Spinal cord (tissue), 4 donors: Measurements from ENCODE around the gene GRK2. TPM values are rescaled to one million over a fixed set of nuclear protein-coding genes. Genes with fewer than 3 reads are reported as not detected.

ENCODE experiments used
- polyA plus RNA-seq, 2 donors: library from polyadenylated mRNA; unstranded; fragments of 120-200 nt; gene quantifications; one replicate each; pipeline ENCODE4 v1.2.1, GENCODE V29; 2013; ENCODE audit not compliant: insufficient read length in 2 of 2
- total RNA-seq, 2 donors: library from RNA; depleted of rRNA in 1 of 2; stranded (reverse); fragments of 120-200 nt in 1 of 2; fragments of >200 nt in 1 of 2; gene quantifications; one replicate each; pipeline versions ENCODE4 v1.2.3 to v1.2.4, GENCODE V29; 2013 to 2014

The GRK2 gene
- total and polyA plus RNA-seq, 4 donors, result 44.6 to 125 (median 75.8) TPM

Other genes starting within 250 kb of the GRK2 start
- 10 to 100 TPM in 1 of 2 donors, 1 to 10 TPM in 1; 3.5 to 12.5 TPM for gene SYT12, start 243.3 kb upstream of the GRK2 start, total RNA-seq
- gene SYT12, start 243.3 kb upstream of the GRK2 start, polyA plus RNA-seq, result 10 to 100 TPM; 14.2 to 18.2 TPM
- 10 to 100 TPM in 1 of 2 donors, 1 to 10 TPM in 1; 2.2 to 16.8 TPM for gene RHOD, start 209.6 kb upstream of the GRK2 start, total RNA-seq
- 1 to 10 TPM; 1.3 to 4.3 TPM for gene RHOD, start 209.6 kb upstream of the GRK2 start, polyA plus RNA-seq
- 10 to 100 TPM; 46.3 to 58.1 TPM for gene KDM2A, start 147.2 kb upstream of the GRK2 start, total RNA-seq
- 10 to 100 TPM; 56.6 to 71.5 TPM for gene KDM2A, start 147.2 kb upstream of the GRK2 start, polyA plus RNA-seq
- 10 to 100 TPM; 42.8 to 44.9 TPM for gene ANKRD13D, start 22.8 kb downstream of the GRK2 start, total RNA-seq
- gene ANKRD13D, start 22.8 kb downstream of the GRK2 start, polyA plus RNA-seq, result 100 to 1,000 TPM in 1 of 2 donors, 10 to 100 TPM in 1; 77.3 to 115 TPM
- gene SSH3, start 37.1 kb downstream of the GRK2 start, total RNA-seq, result 10 to 100 TPM in 1 of 2 donors, 1 to 10 TPM in 1; 7.1 to 14.7 TPM
- 10 to 100 TPM; 14.2 to 21.5 TPM for gene SSH3, start 37.1 kb downstream of the GRK2 start, polyA plus RNA-seq
- gene POLD4, start 87.1 kb downstream of the GRK2 start, total RNA-seq, result 10 to 100 TPM in 1 of 2 donors, 1 to 10 TPM in 1; 7.8 to 33.2 TPM
- gene POLD4, start 87.1 kb downstream of the GRK2 start, polyA plus RNA-seq, result 10 to 100 TPM; 18.0 to 34.8 TPM
- gene CLCF1, start 107.1 kb downstream of the GRK2 start, total RNA-seq, result under 1 TPM; 0.50 to 0.72 TPM
- 1 to 10 TPM; 1.5 to 3.3 TPM for gene CLCF1, start 107.1 kb downstream of the GRK2 start, polyA plus RNA-seq
- 10 to 100 TPM; 10.4 to 20.9 TPM for gene RAD9A, start 125.5 kb downstream of the GRK2 start, total RNA-seq
- 10 to 100 TPM; 31.4 to 43.5 TPM for gene RAD9A, start 125.5 kb downstream of the GRK2 start, polyA plus RNA-seq
- gene PPP1CA, start 135.4 kb downstream of the GRK2 start, total RNA-seq, result 100 to 1,000 TPM in 1 of 2 donors, 10 to 100 TPM in 1; 81.2 to 130 TPM
- 100 to 1,000 TPM; 115 to 119 TPM for gene PPP1CA, start 135.4 kb downstream of the GRK2 start, polyA plus RNA-seq
- 1 to 10 TPM in 1 of 2 donors, under 1 TPM in 1; 0.83 to 1.9 TPM for gene TBC1D10C, start 137.6 kb downstream of the GRK2 start, total RNA-seq
- 1 to 10 TPM; 2.1 to 5.7 TPM for gene TBC1D10C, start 137.6 kb downstream of the GRK2 start, polyA plus RNA-seq
- 10 to 100 TPM in 1 of 2 donors, 1 to 10 TPM in 1; 8.6 to 17.1 TPM for gene CARNS1, start 149.2 kb downstream of the GRK2 start, total RNA-seq
- 10 to 100 TPM; 34.2 to 38.6 TPM for gene CARNS1, start 149.2 kb downstream of the GRK2 start, polyA plus RNA-seq
- 10 to 100 TPM; 14.2 to 35.4 TPM for gene RPS6KB2, start 162.0 kb downstream of the GRK2 start, total RNA-seq
- gene RPS6KB2, start 162.0 kb downstream of the GRK2 start, polyA plus RNA-seq, result 10 to 100 TPM; 38.3 to 46.7 TPM
- gene PTPRCAP, start 171.2 kb downstream of the GRK2 start, total RNA-seq, result 1 to 10 TPM in 1 of 2 donors, under 1 TPM in 1; 0.40 to 1.6 TPM
- 1 to 10 TPM; 1.9 to 3.0 TPM for gene PTPRCAP, start 171.2 kb downstream of the GRK2 start, polyA plus RNA-seq
- gene CORO1B, start 177.0 kb downstream of the GRK2 start, total RNA-seq, result 10 to 100 TPM; 27.8 to 64.1 TPM
- 10 to 100 TPM; 57.7 to 58.2 TPM for gene CORO1B, start 177.0 kb downstream of the GRK2 start, polyA plus RNA-seq
- gene GPR152, start 186.3 kb downstream of the GRK2 start, total RNA-seq, result not detected
- not detected for gene GPR152, start 186.3 kb downstream of the GRK2 start, polyA plus RNA-seq
- gene CABP4, start 188.9 kb downstream of the GRK2 start, total RNA-seq, result under 1 TPM; 0.30 to 0.39 TPM
- under 1 TPM; 0.53 to 0.67 TPM for gene CABP4, start 188.9 kb downstream of the GRK2 start, polyA plus RNA-seq
- 10 to 100 TPM; 14.9 to 19.7 TPM for gene TMEM134, start 202.8 kb downstream of the GRK2 start, total RNA-seq
- gene TMEM134, start 202.8 kb downstream of the GRK2 start, polyA plus RNA-seq, result 10 to 100 TPM; 48.8 to 69.0 TPM
- 10 to 100 TPM; 47.0 to 77.4 TPM for gene AIP, start 216.6 kb downstream of the GRK2 start, total RNA-seq
- 10 to 100 TPM; 64.5 to 65.7 TPM for gene AIP, start 216.6 kb downstream of the GRK2 start, polyA plus RNA-seq
- 10 to 100 TPM; 34.0 to 48.6 TPM for gene PITPNM1, start 238.9 kb downstream of the GRK2 start, total RNA-seq
- gene PITPNM1, start 238.9 kb downstream of the GRK2 start, polyA plus RNA-seq, result 100 to 1,000 TPM; 101 to 118 TPM
- gene CDK2AP2, start 241.7 kb downstream of the GRK2 start, total RNA-seq, result 10 to 100 TPM in 1 of 2 donors, 1 to 10 TPM in 1; 8.7 to 27.5 TPM
- gene CDK2AP2, start 241.7 kb downstream of the GRK2 start, polyA plus RNA-seq, result 10 to 100 TPM; 51.1 to 53.2 TPM